Stimulated activated CD8-positive, alpha-beta memory T cell treated with anti-CD3 and anti-CD28 coated beads, Interleukin-12 subunit alpha, Interleukin-12 subunit beta, amount 100 ng/mL, for 24 hours (primary cell): ENCODE measurements around the gene FILIP1L.

Experiments used
- DNase-seq: peaks from one replicate; pipeline ENCODE4 v3.0.0-alpha.2; 2020; ENCODE audit errors: extremely low read depth

The FILIP1L gene

DNA sequence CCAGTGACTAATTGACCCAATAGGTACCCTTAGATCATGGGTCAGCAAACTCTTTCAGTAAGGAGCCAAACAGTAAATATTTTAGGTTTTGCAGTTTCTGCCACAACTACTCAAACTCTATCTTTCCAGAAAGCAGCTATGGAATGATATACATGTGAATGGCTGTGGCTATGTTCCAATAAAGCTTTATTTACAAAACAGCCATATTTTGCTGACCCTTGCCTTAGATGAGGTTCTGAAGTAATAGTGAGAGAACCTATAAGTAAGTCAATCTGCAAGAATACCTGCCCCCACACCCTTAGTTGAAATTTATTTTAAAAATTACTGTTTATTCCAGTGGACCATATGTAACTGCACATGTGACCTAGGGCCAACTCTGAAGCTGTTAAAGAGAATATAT, 162.6 kb downstream of the FILIP1L start:
- no peak for DNase-seq

DNA sequence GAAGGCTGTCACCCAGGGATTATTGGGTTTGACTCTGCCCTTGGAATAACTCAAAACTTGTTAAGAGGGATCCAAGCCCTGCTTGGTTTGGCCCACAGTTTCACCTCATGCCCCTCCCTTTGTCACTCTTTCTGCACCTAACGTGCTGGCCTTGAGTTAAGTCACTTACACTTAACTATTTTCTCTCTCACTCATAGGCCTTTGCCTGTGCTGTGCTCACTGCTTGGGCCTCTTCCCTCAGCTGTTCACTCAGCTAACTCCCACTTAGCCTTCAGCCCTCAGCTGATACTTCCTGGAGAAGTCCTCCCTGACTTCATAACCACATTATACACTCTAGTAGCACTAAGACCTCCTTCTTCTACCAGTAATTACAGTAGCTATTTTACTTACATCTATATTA, 163.4 kb downstream of the FILIP1L start:
- no peak for DNase-seq

DNA sequence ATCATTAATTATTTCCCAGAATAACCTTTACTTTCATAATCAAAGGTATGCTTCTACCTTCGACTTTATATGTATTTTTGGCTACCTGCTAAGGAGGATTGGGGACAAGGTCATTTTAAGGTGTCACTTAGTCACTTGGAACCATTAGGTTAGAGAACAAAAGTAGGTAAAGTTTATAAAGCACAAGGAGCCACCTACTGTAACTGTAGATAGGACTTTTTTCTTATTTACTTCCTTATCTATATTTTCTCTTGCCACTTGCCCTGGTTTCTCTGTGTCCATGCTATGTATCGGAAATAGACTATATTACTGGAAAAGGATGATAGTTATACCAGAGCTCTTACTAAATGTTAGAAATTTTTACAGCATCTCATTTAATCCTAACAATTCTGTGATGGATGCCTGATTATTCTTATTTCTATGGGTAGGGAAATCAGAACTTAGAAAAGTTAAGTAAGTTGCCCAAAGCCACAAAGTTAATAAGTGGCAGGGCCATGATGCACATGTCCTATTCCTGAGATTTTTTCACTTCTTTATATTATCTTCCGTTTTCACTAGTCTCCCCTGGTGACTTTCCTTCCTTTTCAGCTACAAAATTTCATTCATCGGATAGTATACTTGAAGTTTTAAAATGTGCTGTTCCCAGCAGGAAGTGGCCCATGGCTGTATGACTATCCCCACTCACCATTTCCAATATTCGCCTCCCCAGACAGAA, 164.2 kb downstream of the FILIP1L start:
- DNase-seq: no peak

DNA sequence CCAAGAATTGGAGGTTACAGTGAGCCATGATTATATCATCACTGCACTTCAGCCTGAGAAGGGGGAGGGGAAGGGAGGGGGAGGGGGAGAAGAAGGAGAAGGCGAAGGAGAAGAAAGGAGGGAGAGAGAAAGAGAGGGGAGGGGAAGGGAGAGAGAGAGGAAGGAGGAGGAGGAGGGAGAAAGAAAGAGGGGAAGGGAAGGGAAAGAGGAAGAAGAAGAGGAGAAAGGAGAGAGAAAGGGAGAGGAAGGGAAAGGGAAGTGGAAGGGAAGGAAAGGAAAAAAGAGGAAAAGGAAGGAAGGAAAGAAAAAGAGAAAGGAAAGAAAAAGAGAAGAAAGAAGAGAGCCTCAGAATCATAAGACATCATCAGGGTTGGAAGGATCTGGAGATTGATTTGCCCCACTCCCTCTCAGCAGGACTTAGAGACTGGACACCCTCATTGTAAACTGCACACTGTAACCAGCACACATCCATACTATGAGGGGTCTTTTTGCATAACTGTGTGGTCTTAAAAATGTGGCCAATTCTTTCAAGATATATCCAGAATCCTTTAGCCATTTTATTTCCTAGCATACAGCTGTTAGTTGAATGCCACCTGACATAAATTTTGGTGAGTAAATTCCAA, 165.7 kb downstream of the FILIP1L start:
- no peak for DNase-seq

DNA sequence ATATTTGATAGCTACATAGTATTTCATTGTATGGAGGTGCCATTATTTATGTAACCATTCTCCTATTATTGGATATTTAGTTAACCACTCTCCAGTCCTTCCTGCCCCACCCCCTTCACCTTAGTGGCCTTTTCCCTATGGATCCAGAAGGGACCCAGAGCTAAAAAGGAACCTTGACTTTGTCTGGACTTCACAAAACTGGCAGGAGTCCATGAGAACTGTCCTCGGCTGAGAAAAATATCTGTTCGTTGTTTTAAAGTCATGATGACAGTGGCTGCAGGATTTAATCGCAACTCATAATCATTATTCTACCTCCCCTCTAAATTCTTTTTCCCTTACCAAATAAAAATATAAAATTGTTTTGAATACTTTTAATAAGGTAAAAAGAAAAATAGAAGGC, 166.9 kb downstream of the FILIP1L start:
- no peak for DNase-seq

DNA sequence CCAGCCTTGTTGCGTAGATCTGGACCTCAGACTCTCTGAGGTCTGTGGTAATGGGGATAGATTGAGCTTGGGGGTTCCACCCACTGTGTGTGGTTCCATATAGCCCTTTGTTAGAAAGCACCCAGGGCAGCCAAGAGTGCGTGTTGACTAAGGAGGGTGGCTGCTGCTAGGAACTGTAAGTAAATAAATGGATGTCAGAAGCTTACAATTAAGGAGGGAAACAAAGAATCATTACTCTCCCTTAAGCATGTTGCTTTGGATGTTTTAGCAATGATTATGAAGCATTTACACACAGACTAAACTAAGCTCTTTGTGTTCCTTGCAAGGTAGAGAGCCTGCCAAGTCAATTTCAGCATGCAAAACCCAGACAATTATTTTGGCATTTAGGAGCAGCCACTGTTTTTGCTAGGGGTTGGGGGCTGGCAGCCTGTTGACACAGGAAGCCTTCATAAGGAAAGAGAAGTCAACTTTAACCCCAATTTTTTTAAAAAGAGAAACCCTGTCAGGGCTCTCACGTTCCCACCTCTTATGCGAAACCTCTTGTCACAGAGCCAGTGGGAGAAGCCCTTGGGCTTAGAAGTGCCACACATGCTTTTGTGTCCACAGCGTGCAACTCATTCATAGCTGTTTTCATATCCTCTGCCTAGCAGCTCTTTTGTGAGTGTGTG, 168.8 kb downstream of the FILIP1L start:
- DNase-seq: no peak

DNA sequence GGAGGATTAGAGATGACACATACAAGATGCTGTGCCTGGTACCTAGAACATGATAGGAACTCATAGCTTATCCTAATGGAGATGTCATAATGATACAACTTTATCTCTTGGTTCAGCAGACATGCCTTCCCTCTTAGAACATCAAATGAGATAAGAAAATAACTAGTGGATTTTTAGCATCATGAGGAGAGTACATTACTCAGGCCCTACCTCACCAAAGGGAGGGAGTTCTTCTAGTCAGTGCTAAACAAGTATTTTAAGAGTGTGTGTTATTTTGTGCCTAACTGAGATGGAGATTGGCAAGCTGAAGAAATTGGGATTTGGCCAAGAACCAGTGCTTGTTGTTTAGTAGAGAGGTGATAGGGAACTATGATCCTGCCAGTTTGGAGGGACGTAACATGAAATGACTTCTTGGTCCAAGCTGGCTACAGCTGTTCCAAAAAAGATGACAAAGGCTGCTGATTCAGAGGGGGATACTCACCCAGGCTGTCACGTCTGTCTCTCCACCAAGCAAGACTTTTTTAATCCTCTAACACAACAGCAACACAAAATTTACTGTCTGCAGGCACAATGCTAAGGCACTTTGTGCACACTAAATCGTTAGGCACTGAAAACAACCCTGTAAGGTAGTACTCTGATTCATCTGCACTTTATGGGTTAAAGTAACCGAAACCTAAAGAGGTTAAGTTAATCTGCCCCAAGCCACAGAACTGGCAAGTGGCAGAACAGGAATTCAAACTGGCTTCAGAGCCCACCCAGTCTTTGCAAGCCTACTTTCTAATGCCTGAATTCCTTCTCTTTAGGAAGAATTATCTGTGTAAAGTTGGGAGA, 170.2 kb downstream of the FILIP1L start:
- DNase-seq: no peak

DNA sequence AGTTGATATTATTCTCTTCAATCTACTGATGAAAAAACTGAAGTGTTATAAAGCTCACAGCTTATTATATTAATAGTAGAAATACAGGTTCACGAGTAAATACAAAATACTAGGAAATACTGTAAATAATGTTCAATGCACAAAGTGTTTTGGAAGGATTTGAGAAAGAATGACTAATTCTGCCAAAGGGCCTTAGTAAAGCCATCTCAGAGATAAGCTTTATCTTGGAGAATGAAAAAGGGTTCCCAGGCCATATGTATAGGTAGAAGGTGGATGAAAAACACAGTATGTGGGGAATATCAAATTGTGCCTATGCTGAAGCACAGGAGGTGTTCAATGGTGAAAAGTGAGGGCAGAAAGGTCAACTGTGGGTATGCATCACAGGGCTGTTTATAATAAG, 173.1 kb downstream of the FILIP1L start:
- DNase-seq: no peak

DNA sequence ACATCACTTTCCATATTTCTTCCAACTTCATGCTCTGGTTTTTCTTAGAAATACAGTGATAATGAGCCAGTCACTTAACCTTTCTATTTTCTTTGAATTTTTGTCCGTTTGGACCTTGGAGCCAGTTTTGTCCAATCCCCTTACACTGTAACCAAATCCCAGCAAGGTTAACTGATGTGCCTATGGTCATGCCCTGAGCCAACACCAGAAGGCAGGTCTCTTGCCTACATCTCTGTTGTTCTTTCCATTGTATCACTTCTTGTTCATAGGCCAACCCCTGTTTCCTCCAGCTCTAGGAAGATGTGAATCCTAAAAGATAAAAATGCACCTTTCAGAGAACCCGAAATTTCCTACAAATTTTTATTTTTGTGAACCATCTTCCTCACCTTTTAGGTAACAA, 174.0 kb downstream of the FILIP1L start:
- DNase-seq: no peak

DNA sequence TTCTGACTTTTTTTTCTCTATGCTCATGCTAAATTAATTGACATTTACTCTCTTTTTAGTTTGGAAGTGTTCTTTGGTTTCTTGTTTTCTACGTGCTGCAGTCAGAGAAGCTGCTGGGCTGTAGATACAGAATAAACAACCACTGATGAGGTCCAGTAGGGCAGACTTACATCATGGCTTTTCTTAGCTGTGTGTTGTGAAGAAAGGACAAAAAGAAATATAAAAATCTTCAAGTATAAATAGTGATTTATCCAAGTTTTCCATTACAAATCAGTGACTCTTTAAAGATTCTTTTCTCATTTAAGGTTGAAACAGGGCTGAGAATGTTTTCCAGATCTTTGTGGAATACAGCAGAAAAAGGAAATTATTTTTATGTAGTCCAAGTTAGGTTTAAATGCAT, 174.4 kb downstream of the FILIP1L start:
- DNase-seq: no peak

DNA sequence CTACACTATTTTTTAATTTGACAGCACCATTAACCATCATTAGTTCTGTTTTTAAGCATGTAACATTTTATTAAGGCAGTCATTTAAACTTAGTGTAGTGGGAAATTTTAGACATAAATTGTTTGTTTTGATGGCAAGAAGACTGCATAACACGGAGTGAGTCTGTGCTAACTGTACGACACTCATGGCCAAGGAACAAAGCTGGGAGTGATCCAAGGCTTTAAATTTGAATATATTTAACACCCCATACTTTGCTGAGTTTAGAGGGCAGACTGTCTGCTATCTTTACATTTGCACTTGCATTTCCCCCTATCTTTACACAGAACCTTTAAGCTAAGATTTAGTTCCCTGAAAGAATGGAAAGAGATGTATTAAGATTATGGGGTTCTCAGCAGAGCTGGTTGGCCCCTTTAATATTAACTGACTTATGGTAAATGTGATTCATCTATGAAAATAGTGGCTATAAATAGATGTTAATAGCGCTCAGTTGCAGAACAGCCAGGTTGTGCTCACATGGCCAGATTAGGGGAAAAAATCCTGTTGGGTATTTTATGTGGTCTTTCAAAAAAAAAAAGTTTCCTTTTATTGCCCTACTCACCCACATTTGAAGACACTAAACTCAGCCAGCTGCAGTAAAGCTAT, 175.9 kb downstream of the FILIP1L start:
- DNase-seq: no peak

DNA sequence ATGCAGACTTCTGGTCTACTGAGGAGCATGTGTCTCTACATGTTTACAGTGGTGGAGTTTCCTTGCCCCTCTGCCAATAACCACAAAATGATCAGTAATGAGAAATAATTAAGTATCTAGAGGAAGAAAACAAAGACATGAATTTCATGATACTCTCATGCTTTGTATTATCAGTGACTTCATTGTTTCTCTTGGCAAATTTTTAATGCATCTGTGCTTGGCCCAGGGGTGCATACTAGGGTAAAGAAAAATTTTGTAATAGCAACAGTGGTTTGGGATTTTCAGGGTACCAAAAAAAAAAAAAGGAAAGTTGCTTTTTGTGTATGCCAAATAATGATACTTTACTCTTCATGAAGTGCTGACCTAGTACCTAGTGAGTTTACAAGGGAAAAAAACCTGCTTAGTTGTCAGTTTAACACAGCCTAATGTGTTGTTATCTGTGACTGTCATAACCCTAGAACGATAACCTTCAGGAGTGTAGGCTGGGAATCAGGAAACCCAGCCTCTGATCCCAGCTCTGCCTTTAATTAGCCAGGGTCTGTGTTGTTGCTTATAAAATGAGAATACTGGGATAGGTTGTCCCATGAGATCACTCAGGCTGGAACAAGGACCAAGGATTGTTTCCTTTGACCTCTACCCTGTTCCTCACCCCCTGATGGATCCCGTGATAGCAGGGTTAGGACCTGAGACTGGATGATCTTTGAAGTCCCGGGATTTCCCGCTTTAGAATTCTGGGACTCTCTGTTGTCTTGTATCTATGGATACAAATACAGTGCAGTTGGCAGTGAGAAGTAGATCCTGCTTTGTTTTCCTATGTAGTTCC, 179.1 kb downstream of the FILIP1L start:
- DNase-seq: no peak

DNA sequence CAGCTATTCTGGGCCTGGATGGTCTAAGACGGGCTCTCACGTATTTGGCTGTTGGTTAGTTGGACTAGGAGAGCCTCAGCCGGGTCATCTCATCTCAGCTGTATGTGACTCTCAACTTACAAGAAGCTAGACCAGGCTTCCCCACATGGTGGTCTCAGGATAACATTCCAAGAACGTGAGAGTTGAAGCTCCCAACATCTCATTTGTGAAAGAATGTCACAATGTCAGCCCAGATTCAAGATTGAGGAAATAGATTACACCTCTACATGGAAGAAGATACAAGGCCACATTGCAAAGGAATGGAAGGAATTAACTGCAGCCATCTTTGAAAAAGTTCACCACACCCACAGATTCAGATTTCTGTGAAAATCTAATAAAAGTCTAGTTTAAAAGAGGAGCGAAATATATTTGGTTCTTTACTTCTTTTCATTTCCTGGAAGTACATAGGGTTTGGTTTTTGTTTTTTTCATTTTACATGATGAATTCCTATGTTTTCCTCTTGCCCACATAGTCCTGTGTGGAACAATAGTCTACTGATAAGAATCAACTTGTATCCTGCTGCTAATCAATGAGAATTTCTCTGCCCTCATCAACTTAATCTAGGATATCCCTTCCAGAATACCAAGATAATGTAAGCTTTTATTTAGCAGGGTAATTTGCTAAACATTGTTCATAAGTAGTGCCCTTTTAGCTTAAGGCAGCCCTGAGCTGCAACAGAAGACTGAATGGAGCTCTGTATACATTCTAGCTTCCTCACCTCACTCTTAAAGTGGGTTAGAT, 180.1 kb downstream of the FILIP1L start:
- no peak for DNase-seq

DNA sequence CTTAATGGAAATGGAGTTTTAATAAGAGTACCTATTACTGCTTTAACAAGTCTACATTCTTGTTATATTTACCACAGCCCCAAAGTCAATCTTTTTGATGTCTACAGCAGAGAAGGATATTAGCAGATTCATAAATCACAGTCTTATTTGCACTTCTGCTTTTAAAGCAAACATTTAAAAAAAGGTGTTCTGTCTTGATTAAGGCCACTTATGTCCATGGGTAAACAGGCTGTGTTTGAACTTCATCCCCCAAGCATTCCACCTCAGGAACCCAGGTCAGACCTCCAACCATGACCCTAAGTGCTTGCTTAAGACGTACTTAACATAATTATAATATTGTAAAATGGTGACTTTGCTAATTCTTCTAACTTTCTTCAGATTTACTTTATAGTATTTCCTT, 183.2 kb downstream of the FILIP1L start:
- DNase-seq: no peak

DNA sequence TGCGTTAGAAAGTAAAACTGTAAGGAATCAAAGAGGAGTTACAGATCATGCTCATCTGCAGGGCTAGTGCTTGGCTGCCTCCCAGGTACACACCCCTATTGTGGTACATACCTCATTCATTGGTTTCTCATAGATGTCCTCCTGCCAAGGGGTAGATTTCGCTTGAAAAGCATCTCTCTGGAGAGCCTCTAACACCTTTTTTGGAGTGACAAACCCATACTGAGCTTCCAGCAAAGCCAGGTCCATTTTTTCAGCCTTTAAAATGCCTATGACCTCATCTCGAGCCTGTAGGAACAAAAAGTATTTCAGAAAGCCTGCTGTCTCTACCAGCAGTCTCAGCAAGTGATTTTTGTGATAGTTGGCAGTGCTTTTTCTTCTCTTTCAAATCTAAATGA, 184.6 kb downstream of the FILIP1L start:
- DNase-seq: no peak

DNA sequence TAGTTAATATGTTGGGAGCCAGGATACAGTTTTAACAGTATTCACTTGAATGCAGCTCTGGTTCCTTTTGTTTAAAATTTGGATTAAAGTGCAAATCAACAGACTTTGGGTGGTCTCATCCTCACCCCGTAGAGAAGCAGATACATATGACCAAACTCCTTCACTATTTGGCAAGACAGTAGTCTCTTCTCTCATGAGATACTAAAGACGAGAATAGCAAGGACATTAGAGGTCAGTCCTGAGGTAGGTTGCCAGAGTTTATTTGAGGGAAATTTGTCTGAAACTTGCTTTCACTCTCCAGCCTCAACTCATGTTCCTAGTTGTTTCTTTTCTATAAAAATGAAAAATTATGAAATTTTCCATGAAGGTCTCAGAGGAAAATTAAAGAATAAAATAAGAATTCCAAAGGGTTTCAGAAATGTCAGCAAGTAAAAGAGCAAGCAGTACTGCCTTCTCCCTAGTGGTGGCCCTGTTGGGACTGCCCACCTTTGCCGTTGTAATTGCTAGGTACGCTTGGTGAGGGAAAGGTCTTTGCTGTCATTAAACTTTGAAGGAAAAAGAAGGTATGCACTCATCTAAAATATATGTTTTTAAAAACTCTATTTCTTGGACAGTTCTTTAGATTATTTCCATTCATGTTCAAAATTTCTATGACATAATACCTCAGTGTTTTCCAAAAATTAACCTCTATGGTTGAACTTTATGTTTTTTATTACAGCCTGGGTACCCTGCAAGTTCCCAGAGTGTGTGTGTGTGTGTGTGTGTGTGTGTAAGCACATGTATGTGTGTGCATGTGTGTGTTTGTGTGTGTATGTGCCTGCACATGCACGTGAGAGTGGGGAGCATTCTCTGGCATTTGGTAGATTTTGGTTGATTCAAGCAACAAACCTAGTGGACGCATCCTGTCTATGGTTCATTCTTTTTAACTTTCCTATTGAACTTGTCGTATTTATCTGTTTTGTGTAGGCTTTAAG, 185.2 kb downstream of the FILIP1L start:
- DNase-seq: no peak

DNA sequence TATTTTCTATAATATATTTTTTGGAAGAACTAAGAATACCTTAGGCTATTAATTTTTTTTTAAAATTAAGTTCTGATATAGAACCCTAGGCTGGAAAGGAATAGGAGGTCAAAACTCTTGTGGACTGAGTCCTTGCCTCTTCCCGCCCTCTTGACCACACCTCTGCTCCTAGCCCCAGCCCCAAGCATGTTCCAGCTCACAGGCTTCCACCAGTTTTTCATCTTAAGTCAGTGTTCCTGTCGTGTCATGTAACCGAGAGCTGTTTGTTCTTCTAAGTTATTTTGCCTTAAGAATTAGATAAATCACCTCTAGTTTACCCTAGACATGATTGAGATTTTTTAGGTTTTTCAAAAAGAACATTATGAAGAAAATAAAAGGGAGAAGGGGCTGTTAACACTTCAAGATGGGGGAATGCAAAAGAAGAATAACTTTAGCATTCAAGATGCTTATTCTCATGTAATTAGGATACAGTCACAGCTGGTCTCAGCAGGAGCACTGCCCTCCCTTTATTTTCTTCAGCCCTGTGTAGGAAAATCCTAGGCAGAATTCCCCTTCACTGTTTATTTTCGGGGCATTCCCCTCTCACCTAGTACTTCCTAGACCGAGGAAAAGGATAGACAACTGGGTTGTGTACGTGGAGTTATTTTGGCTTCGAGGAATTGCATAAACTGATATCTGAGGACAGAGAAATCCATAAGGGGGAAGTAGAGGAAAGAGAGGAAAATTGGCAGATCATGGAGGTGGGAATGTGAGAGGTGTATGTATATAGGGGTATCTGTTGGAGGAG, 186.4 kb downstream of the FILIP1L start:
- no peak for DNase-seq

DNA sequence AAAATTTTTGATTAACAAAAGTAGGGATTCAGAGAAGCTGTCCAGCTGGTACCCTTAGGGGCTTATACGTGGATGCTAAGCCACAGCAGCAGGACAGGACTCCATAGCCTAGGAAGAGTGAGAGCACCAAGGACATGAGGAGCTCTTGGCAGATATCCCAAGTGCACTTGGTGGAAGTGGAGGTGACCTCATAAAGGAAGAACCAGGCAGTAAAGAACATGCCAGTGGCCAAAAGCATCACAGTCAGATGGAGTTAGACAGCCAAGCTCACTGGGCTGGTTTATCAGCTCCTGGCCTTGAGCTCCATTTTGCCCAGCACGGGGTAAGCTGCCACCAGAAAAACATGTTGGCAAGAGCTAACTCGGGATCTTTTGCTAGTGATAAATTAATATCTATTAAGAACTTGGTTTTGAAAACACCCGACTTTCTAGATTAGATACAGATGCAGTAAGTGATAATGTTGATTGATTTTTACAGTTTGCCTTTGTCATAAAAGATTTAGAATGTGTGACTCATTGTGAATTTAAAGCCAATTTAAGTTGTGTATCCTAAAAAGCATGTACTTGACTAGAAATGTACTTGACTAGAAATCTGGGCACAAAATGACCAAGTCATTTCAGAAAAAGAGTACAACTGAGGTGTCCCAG, 188.6 kb downstream of the FILIP1L start:
- no peak for DNase-seq
